Natural killer cell treated with Interleukin-12 subunit alpha and Interleukin-12 subunit beta and Interleukin-15 and Interleukin-18, amount 100 ng/mL, for 72 hours (primary cell): ENCODE results near the gene ARNT2. TPM values are rescaled to one million over a fixed set of nuclear protein-coding genes. Genes with fewer than 3 reads are reported as not detected.
"Not testable (repeated sequence)": the region's sequence is repeated elsewhere in the genome, so short reads cannot be mapped to it uniquely, and the experiment has no call there.

Experiments
- ATAC-seq, 2 donors: fragments of 150-1000 bp; cut with Tn5 transposase in 1 of 2; sonication (Bioruptor Pico), chemical (Tn5 transposase) in 1 of 2; 2 replicates each; pipeline ENCODE4 v1.10.0; 2021
- DNase-seq: peaks from one replicate; pipeline ENCODE4 v3.0.0; 2022; ENCODE audit warnings: low spot score
- H3K27ac Mint-ChIP-seq, 2 donors: 1 replicate in 1 of 2; 2 replicates in 1 of 2; pipeline ENCODE4 v1.8.0; 2022; ENCODE audit warnings: mixed read lengths in 2 of 2, mild to moderate bottlenecking in 1 of 2, moderate library complexity in 1 of 2
- H3K27me3 Mint-ChIP-seq, 2 donors: 1 replicate in 1 of 2; 2 replicates in 1 of 2; pipeline ENCODE4 v1.8.0; 2022; ENCODE audit warnings: mixed read lengths in 2 of 2
- H3K36me3 Mint-ChIP-seq: one replicate; pipeline ENCODE4 v1.8.0; 2022; ENCODE audit warnings: mixed read lengths
- H3K4me1 Mint-ChIP-seq, 2 donors: 1 replicate in 1 of 2; 2 replicates in 1 of 2; pipeline ENCODE4 v1.8.0; 2022; ENCODE audit warnings: low read depth in 2 of 2, mixed read lengths in 2 of 2, mild to moderate bottlenecking in 1 of 2
- H3K4me3 Mint-ChIP-seq: one replicate; pipeline ENCODE4 v1.8.0; 2022; ENCODE audit warnings: mixed read lengths
- H3K9me3 Mint-ChIP-seq: 2 replicates; pipeline ENCODE4 v1.8.0; 2022; ENCODE audit warnings: mixed read lengths
- total RNA-seq, 2 donors: library from RNA; stranded (reverse); gene quantifications; one replicate each; pipeline ENCODE4 v1.2.3, GENCODE V29; 2022

The ARNT2 gene
- total RNA-seq, result not detected

DNA sequence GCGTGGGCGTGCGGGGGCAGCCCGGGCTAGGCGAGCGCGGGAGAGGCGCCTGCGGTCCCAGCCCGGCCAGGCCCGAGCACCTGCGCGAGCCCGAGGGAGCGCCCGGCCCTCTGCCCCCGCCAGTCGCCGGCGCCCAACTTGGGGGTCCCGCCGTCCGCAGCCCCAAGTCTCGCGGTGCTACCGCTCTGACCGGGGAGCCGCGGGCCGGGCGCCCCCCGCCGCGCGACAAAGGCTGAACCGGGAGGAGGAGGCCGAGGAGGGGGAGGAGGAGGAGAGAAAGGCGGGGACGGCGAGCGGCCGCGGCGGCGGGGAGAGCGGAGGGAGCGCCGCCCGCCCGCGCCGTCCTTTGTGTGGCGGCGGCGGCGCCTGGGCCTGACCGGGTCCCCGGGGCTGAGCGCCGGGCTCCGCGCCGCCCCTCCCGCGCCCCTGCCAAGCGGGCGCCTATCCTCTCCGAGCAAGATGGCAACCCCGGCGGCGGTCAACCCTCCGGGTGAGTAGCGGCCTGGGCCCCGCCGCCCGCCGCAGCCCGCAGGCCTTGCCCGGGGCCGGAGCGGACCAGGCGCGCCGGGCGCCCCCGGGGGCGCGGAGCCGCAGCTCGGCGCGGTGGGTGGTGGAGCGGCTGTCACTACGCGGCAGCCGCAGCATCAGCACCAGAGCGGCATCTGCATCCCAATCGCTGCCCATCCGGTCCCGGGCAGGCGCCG lies at the start of gene ARNT2:
Gene ARNT2, plus strand, starts transcription at position 326 of the 704 bp plus-strand sequence. Its CDS starts 134 bp downstream, at position 460.
- peaks cover 0 to 3% of the 10 kb centered on the region in 2 donors for H3K4me1 Mint-ChIP-seq
- no peak within 1 kb of the TSS for H3K4me3 Mint-ChIP-seq
- DNase-seq (no peak), ATAC-seq (peak in 1 of 2 donors; percentile 25)
- no peaks in the 10 kb centered on the region for H3K9me3 Mint-ChIP-seq
- peaks cover 48 to 66% of the 10 kb centered on the region in 2 donors for H3K27me3 Mint-ChIP-seq
- H3K36me3 Mint-ChIP-seq, result no peaks in the 10 kb centered on the region
- no peak within 1 kb of the TSS for H3K27ac Mint-ChIP-seq

DNA sequence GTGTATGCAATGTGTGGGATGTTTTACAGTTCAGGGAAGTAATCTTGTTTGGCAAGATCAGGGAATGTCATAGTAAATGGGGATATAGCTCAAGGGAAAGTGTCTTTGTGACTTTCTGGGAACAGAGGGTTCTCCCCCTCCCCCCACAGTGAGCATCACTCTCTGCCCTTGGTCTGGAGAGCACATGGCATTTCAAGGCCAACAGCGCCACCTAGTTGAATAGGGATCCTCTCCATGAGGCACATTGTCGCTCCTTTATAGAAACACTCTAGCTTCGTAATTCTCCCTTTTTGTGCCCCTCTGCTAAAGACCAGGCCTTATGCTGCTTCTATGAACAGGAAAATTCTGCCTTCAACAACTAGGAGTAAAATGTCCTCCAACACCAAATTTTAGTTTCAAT lies 37.1 kb upstream of the ARNT2 start:
- Mint-ChIP-seq H3K36me3 (peaks cover 18% of the 10 kb centered on the region), H3K27ac (no peak overlapping the region), H3K9me3 (peaks cover 9% of the 10 kb centered on the region), H3K4me3 (no peak overlapping the region), H3K27me3 (peaks cover 11 to 35% of the 10 kb centered on the region in 2 donors), H3K4me1 (no peaks in the 10 kb centered on the region)
- no peak for ATAC-seq
- DNase-seq, result no peak

DNA sequence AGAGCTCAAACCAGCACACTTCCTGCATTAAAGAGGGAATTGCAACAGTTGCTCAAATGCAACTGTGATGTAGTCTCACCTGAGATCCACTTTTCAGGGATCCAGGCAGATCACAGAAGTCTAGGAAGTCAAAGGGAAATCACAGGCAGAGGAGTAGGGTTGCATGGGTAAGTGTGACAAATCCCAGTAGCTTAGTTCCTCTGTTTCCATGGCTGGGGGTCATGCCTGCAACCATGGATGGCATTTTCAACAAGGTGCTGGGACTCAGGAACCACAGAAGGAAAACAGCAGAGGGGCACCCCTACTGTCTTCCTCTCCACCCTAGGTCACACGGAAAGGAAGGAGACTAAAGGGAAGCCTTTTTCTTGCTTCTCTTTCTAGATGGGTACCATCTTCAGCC lies 36.5 kb upstream of the ARNT2 start:
- Mint-ChIP-seq H3K27me3 (peaks cover 9 to 31% of the 10 kb centered on the region in 2 donors), H3K9me3 (peaks cover 9% of the 10 kb centered on the region), H3K27ac (no peak overlapping the region), H3K36me3 (peaks cover 18% of the 10 kb centered on the region), H3K4me3 (no peak overlapping the region), H3K4me1 (no peaks in the 10 kb centered on the region)
- ATAC-seq, result no peak
- no peak for DNase-seq

DNA sequence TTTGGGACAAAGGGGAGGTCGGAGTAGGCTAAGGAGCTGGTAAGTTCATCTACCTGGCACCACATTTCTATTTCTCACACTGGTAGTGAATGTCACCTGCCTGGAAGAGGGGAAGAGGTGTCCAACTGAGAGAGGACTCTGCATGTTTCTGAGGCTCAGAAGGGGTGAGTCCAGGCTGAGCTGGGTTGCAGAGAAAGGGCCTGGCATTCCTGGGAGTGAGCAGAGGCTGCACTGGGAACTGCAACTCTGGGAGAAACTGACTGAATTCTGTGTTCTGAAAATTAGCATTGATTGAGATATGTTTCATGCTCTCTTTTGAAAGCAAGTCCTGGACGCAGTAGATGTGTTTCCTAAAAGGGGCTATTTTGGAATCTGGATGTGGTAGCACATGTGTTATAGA lies 32.3 kb upstream of the ARNT2 start:
- H3K4me3 Mint-ChIP-seq, result no peak overlapping the region
- DNase-seq (no peak), ATAC-seq (no peak)
- H3K27me3 Mint-ChIP-seq, result peaks cover 9 to 25% of the 10 kb centered on the region in 2 donors
- no peaks in the 10 kb centered on the region for H3K4me1 Mint-ChIP-seq
- no peak overlapping the region for H3K27ac Mint-ChIP-seq
- H3K36me3 Mint-ChIP-seq, result peaks cover 17% of the 10 kb centered on the region
- H3K9me3 Mint-ChIP-seq, result peaks cover 7% of the 10 kb centered on the region

DNA sequence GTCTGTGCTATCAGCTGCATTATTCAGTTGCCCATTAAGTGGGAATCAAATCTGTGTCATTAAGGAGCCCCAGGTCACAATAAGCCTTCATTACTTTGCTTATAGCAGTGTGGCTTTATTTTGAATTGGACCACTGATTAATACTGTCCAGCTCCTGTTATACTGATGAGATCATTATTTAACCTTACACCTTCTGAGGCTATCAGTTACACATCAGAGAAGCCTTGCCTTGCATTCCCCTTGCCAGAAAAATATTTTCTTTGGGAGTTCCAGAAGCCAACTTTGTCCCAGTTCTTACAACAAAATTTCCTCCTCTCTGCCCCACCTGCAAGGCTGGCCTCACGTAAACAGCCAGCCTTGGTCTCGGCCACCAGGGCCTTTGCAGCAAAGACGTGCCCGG lies 29.7 kb upstream of the ARNT2 start:
- no peak for DNase-seq
- H3K4me3 Mint-ChIP-seq, result no peak overlapping the region

DNA sequence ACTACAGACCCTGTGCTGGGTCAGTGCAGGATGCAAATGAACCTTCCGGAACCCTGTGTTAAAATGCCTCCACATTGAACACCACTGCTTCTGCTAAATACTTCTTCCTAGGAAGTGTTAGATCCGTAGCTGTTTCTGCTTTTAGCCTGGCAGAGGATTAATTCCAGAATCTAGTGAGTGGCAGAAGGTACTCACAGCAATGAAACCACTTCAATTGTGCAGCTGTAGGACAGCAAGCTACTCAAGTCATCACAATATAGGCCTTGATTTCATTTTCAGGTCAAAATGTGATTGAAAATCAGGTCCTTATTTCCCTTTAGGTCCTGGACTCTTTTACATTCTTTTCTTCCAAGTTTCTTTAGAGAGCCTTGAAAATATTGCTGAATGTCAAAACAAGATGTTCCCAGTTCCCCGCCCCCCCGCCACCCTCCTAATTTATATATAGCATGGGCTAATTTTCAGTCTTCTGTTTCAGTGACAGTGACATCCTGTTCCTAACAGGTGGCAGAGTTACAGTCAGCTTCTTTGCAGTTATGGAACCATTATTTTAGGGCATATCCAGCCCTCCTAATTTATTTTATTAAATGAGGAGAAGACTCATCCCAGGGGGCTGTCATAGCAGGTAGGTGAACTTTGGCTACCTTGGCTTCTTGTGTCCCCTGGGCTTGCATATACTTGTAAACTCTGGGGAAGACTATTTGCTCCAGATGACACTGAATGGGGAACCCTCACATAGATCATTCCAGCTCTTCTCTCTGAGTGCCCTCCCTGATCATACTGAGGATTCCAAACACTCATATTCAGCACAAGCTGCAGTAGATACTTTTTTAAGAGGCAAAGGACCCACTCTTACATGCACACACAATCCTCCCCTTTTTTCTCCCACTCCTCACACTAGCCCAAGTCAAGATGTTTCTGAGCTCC lies 28.0 kb upstream of the ARNT2 start:
- Mint-ChIP-seq H3K9me3 (no peaks in the 10 kb centered on the region), H3K36me3 (no peaks in the 10 kb centered on the region), H3K27ac (no peak overlapping the region), H3K27me3 (peaks cover 22 to 38% of the 10 kb centered on the region in 2 donors), H3K4me3 (no peak overlapping the region), H3K4me1 (no peaks in the 10 kb centered on the region)
- DNase-seq (no peak), ATAC-seq (no peak)

More for the DNA sequence above, 29.7 kb upstream of the ARNT2 start:
- no peaks in the 10 kb centered on the region for H3K36me3 Mint-ChIP-seq
- no peak overlapping the region for H3K27ac Mint-ChIP-seq
- H3K4me1 Mint-ChIP-seq, result no peaks in the 10 kb centered on the region
- no peak for ATAC-seq
- H3K9me3 Mint-ChIP-seq, result no peaks in the 10 kb centered on the region
- H3K27me3 Mint-ChIP-seq, result peaks cover 24 to 30% of the 10 kb centered on the region in 2 donors

DNA sequence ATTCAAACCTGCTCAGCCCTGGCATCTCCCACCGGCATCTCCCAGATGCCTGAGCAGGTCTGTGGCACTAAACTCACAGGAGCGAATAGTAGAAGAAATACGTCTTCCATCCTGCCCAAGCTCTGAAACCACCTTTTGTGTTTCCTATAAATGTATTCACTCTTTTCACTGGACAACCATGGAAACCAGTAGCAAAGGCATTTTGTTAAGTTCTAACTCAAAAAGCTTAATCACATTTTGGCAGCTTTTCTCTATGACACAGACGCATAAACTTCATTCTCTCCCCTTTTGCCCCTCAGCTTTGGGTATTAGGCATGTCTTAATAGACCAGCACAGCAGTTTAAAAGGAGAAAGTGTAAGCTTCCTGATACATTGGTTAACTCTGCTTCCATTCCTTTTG lies 24.5 kb upstream of the ARNT2 start:
- Mint-ChIP-seq H3K27ac (no peak overlapping the region), H3K9me3 (no peaks in the 10 kb centered on the region)

DNA sequence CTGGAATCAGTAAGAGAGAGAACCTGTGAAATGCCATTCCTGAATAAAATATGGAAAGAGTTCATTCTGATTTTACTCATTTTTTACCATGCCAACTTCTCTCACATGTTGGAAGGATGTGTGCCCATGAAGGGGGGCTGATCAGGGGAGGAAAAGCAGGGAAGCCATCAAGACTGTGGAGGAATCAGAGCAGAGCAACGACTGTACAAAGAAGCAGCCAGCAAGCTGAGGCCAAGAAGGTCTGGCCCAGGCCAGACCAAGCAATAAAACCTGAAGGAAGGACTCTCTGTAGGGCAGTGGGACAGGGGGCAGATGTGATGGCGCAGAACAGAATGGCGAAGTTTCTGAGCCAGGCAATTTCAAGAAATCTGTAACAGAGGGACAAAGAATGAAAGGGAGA lies 24.0 kb upstream of the ARNT2 start:
- DNase-seq (no peak), ATAC-seq (no peak)
- H3K9me3 Mint-ChIP-seq, result no peaks in the 10 kb centered on the region
- H3K4me1 Mint-ChIP-seq, result no peaks in the 10 kb centered on the region
- H3K27me3 Mint-ChIP-seq, result peaks cover 20 to 41% of the 10 kb centered on the region in 2 donors
- no peak overlapping the region for H3K27ac Mint-ChIP-seq
- no peaks in the 10 kb centered on the region for H3K36me3 Mint-ChIP-seq
- H3K4me3 Mint-ChIP-seq, result no peak overlapping the region

More for the DNA sequence above, 24.5 kb upstream of the ARNT2 start:
- H3K4me1 Mint-ChIP-seq, result no peaks in the 10 kb centered on the region
- no peaks in the 10 kb centered on the region for H3K36me3 Mint-ChIP-seq
- DNase-seq (no peak), ATAC-seq (no peak)
- H3K27me3 Mint-ChIP-seq, result peaks cover 20 to 41% of the 10 kb centered on the region in 2 donors
- no peak overlapping the region for H3K4me3 Mint-ChIP-seq

DNA sequence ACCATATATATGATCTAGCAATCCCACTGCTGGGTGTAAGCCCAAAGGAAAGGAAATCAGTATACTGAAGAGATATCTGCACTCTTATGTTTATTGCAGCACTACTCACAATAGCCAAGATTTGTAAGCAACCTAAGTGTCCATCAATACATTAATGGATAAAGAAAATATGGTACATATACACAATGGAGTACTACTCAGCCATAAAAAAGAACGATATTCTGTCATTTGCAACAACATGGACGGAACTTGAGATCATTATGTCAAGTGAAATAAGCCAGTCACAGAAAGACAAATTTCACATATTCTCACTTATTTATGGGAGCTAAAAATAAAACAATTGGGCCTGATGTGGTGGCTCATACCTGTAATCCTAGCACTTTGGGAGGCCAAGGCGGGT lies 21.9 kb upstream of the ARNT2 start:
- H3K27ac Mint-ChIP-seq, result no peak overlapping the region
- no peaks in the 10 kb centered on the region for H3K36me3 Mint-ChIP-seq
- H3K27me3 Mint-ChIP-seq, result peaks cover 18 to 48% of the 10 kb centered on the region in 2 donors
- no peak overlapping the region for H3K4me3 Mint-ChIP-seq
- DNase-seq, result no peak
- ATAC-seq, result no peak
- no peaks in the 10 kb centered on the region for H3K9me3 Mint-ChIP-seq
- H3K4me1 Mint-ChIP-seq, result no peaks in the 10 kb centered on the region

DNA sequence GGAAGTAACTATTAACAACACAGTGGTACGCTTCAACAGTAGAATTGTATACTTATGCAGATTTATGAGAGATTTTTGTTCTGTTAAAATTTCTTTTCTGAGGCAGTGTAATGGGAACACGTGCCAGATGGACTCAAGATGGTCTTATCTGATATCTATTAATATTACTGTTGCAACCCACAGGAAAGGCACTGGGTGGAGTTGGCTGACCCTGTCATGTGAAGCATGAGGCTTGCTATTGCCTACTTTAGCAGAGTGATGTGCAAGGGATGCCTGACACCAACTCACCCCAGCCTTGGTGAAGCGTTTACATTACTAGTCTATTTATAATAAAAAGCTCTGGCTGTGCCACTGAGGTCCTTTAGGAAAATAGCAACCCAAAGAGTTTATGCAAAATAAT lies 19.8 kb upstream of the ARNT2 start:
- H3K27ac Mint-ChIP-seq, result no peak overlapping the region
- DNase-seq (no peak), ATAC-seq (no peak)
- no peaks in the 10 kb centered on the region for H3K4me1 Mint-ChIP-seq
- H3K4me3 Mint-ChIP-seq, result no peak overlapping the region
- peaks cover 10 to 36% of the 10 kb centered on the region in 2 donors for H3K27me3 Mint-ChIP-seq
- no peaks in the 10 kb centered on the region for H3K9me3 Mint-ChIP-seq
- H3K36me3 Mint-ChIP-seq, result no peaks in the 10 kb centered on the region

DNA sequence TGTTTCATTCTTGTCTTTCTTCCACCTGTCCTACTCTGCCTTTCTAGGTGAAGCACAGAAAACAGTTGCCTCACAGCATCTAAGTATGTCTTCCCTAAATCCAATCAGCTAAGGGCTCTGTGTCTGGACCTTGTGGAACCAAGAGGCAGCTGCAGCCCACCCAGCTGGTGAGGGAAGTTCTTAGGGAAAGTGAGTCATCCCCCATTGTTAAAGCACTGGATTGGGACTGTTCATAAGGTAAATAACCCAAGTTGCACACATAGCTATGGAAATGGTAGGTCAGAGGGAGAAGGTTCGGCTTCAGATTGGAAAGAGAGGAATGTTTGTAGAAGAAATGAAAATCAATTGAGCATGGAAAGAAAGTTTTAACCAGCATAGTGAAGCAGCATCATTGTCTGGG lies 18.0 kb upstream of the ARNT2 start:
- ATAC-seq (no peak), DNase-seq (no peak)
- Mint-ChIP-seq H3K36me3 (no peaks in the 10 kb centered on the region), H3K9me3 (no peaks in the 10 kb centered on the region), H3K27me3 (peaks cover 13 to 28% of the 10 kb centered on the region in 2 donors), H3K4me3 (no peak overlapping the region), H3K27ac (no peak overlapping the region), H3K4me1 (no peaks in the 10 kb centered on the region)

DNA sequence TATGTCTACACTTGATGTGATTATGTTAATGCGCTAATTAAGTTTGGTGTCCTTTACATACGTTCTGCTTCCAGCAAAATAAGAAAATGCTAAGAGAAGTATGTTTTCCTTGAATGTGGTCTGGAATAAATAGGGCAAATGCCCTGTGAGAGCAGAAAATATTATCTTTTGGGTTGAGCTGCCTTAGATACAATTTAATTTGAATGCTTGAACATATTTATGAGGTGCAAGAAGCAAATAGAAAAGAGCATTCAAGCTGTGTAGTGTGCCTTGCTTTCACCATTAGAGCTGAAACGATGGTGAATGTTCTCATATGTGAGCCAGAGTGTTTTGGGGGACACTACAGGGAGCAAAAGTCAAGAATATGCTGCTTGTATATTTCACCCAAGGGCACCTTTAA lies 15.9 kb upstream of the ARNT2 start:
- H3K9me3 Mint-ChIP-seq, result no peaks in the 10 kb centered on the region
- DNase-seq, result no peak
- no peaks in the 10 kb centered on the region for H3K4me1 Mint-ChIP-seq
- H3K36me3 Mint-ChIP-seq, result no peaks in the 10 kb centered on the region
- H3K27me3 Mint-ChIP-seq, result peaks cover 14 to 29% of the 10 kb centered on the region in 2 donors
- H3K4me3 Mint-ChIP-seq, result no peak overlapping the region
- no peak for ATAC-seq
- no peak overlapping the region for H3K27ac Mint-ChIP-seq

DNA sequence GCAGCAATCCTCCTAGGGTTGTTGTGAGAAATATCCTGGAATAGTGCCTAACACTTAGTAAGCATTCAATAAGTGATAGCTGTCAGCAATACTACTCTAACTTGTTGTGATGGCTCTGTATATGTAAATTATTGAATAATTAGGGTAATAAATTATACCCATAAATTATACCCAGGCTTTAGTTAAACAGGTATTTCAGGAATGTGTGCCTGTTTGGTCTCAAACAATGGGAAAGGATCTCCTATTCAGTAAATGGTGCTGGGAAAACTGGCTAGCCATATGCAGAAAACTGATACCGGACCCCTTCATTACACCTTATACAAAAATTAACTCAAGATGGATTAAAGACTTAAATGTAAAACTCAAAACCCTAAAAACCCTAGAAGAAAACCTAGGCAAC lies 14.8 kb upstream of the ARNT2 start:
- H3K36me3 Mint-ChIP-seq, result no peaks in the 10 kb centered on the region
- ATAC-seq (no peak), DNase-seq (no peak)
- H3K27ac Mint-ChIP-seq, result no peak overlapping the region
- peaks cover 17 to 31% of the 10 kb centered on the region in 2 donors for H3K27me3 Mint-ChIP-seq
- H3K4me1 Mint-ChIP-seq, result no peaks in the 10 kb centered on the region
- H3K4me3 Mint-ChIP-seq, result no peak overlapping the region
- no peaks in the 10 kb centered on the region for H3K9me3 Mint-ChIP-seq

DNA sequence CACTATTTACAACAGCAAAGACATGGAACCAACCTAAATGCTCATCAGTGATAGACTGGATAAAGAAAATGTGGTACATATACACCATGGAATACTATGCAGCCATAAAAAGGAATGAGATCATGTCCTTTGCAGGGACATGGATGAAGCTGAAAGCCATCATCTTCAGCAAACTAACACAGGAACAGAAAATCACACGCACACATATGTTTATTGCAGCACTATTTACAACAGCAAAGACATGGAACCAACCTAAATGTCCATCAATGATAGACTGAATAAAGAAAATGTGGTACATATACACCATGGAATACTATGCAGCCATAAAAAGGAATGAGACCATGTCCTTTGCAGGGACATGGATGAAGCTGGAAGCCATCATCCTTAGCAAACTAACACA lies 13.2 kb upstream of the ARNT2 start:
- H3K27me3 Mint-ChIP-seq, result peaks cover 27 to 42% of the 10 kb centered on the region in 2 donors
- not testable (repeated sequence) for H3K27ac Mint-ChIP-seq, H3K9me3 Mint-ChIP-seq, DNase-seq, H3K36me3 Mint-ChIP-seq, ATAC-seq, H3K4me1 Mint-ChIP-seq, H3K4me3 Mint-ChIP-seq
